Activated CD4-positive, alpha-beta T cell treated with anti-CD3 and anti-CD28 coated beads, Interleukin-2, amount 10 ng/mL, durations not matched to agents 24 days and 14 days (primary cell): ENCODE data around the gene FBF1. TPM values are rescaled to one million over a fixed set of nuclear protein-coding genes. Genes with fewer than 3 reads are reported as not detected.
A peak's percentile ranks its signal among the peaks of the same experiment; 100 is the strongest.
"Not testable (repeated sequence)": the region's sequence is repeated elsewhere in the genome, so short reads cannot be mapped to it uniquely, and the experiment has no call there.

Source experiments
- DNase-seq: peaks from one replicate; pipeline ENCODE4 v3.0.0; 2022
- H3K27ac Mint-ChIP-seq: one replicate; pipeline ENCODE4 v1.8.0; 2022; ENCODE audit warnings: mild to moderate bottlenecking, mixed read lengths
- H3K27me3 Mint-ChIP-seq: one replicate; pipeline ENCODE4 v1.8.0; 2022; ENCODE audit warnings: mixed read lengths
- H3K36me3 Mint-ChIP-seq: one replicate; pipeline ENCODE4 v1.8.0; 2022; ENCODE audit warnings: low read depth, mild to moderate bottlenecking, mixed read lengths
- H3K4me1 Mint-ChIP-seq: one replicate; pipeline ENCODE4 v1.8.0; 2021; ENCODE audit warnings: mixed read lengths
- H3K4me3 Mint-ChIP-seq: one replicate; pipeline ENCODE4 v1.8.0; 2022; ENCODE audit warnings: mild to moderate bottlenecking, moderate library complexity, mixed read lengths
- H3K9me3 Mint-ChIP-seq: one replicate; pipeline ENCODE4 v1.8.0; 2021; ENCODE audit warnings: mixed read lengths
- intact Hi-C: fragments of 100-400 bp; cut with micrococcal nuclease; formaldehyde crosslinking; loops from one replicate; pipeline ENCODE4 v1.15.1; 2023
- total RNA-seq: library from RNA; stranded (reverse); gene quantifications from 2 replicates; pipeline ENCODE4 v1.2.3, GENCODE V29; 2022

FBF1 gene
- total RNA-seq, 1 donor from 2014 or later, result 18.6 TPM

- intact Hi-C loops, H3K9me3 Mint-ChIP-seq, H3K27ac Mint-ChIP-seq, H3K4me3 Mint-ChIP-seq, H3K27me3 Mint-ChIP-seq, DNase-seq: not testable (repeated sequence)
- peaks cover 30% of the 10 kb centered on the region for H3K4me1 Mint-ChIP-seq
- peaks cover 14% of the 10 kb centered on the region for H3K36me3 Mint-ChIP-seq
These were observed 34.3 kb upstream of the FBF1 start for GRCh38 chr17:75975187-75975586.

GRCh38 chr17:75970626-75971025 is 29.8 kb upstream of the FBF1 start:
- Mint-ChIP-seq H3K9me3 (no peaks in the 10 kb centered on the region), H3K27me3 (no peaks in the 10 kb centered on the region), H3K27ac (no peak overlapping the region), H3K36me3 (peaks cover 17% of the 10 kb centered on the region), H3K4me1 (peaks cover 12% of the 10 kb centered on the region), H3K4me3 (no peak overlapping the region)
- no peak for DNase-seq
- intact Hi-C loops, result no loop called here

GRCh38 chr17:75970011-75970523 is 29.2 kb upstream of the FBF1 start:
- Mint-ChIP-seq H3K9me3 (no peaks in the 10 kb centered on the region), H3K36me3 (peaks cover 17% of the 10 kb centered on the region), H3K27ac (no peak overlapping the region), H3K27me3 (no peaks in the 10 kb centered on the region), H3K4me3 (no peak overlapping the region), H3K4me1 (peaks cover 10% of the 10 kb centered on the region)
- no peak for DNase-seq
- intact Hi-C loops, result no loop called here

- H3K27ac Mint-ChIP-seq, H3K4me1 Mint-ChIP-seq, H3K27me3 Mint-ChIP-seq, H3K4me3 Mint-ChIP-seq, intact Hi-C loops, DNase-seq, H3K9me3 Mint-ChIP-seq: not testable (repeated sequence)
- peaks cover 14% of the 10 kb centered on the region for H3K36me3 Mint-ChIP-seq
These were observed 28.2 kb upstream of the FBF1 start for GRCh38 chr17:75969044-75969443.

- no peaks in the 10 kb centered on the region for H3K9me3 Mint-ChIP-seq
- no peaks in the 10 kb centered on the region for H3K27me3 Mint-ChIP-seq
- no peak overlapping the region for H3K4me3 Mint-ChIP-seq
- intact Hi-C loops, result no loop called here
- H3K36me3 Mint-ChIP-seq, result peaks cover 11% of the 10 kb centered on the region
- no peak for DNase-seq
- H3K4me1 Mint-ChIP-seq, result peaks cover 3% of the 10 kb centered on the region
- H3K27ac Mint-ChIP-seq, result no peak overlapping the region
These were observed 24.6 kb upstream of the FBF1 start for GRCh38 chr17:75965468-75965867.

DNA sequence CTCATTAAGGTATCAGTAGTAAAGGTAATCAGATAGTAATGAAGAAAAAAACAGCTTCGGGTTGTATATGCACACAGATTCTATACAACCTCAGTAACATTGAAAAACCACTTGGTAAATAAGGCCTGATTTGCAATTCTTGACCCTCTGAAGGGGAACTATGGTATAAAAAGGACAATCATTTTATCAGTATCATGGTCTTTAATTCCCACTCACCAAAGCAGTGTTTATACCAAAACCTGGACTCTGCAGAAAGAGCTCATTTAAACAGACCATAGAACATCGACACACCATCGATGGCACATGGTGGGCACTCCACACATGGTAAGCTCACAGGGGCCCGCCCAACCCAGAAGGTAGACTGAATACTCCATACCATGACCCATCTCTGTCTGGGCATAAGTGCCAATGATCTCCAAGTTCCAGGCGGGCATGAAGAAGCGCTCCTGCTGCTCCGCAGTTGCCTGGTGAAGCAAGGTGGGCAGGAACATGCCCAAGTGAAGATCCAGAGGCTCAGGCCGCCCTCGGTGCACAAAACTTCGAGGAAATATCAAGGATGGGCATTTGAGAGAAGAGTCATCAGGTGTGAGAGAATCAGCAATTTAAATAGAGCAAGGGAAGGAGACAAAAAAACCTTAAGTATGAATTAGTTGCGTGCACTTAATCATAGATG is 19.1 kb upstream of the FBF1 start:
- Mint-ChIP-seq H3K27me3 (no peaks in the 10 kb centered on the region), H3K27ac (no peak overlapping the region), H3K36me3 (peaks cover 20% of the 10 kb centered on the region), H3K4me3 (no peak overlapping the region), H3K9me3 (no peaks in the 10 kb centered on the region), H3K4me1 (no peaks in the 10 kb centered on the region)
- DNase-seq, result no peak
- intact Hi-C loops, result no loop called here

DNA sequence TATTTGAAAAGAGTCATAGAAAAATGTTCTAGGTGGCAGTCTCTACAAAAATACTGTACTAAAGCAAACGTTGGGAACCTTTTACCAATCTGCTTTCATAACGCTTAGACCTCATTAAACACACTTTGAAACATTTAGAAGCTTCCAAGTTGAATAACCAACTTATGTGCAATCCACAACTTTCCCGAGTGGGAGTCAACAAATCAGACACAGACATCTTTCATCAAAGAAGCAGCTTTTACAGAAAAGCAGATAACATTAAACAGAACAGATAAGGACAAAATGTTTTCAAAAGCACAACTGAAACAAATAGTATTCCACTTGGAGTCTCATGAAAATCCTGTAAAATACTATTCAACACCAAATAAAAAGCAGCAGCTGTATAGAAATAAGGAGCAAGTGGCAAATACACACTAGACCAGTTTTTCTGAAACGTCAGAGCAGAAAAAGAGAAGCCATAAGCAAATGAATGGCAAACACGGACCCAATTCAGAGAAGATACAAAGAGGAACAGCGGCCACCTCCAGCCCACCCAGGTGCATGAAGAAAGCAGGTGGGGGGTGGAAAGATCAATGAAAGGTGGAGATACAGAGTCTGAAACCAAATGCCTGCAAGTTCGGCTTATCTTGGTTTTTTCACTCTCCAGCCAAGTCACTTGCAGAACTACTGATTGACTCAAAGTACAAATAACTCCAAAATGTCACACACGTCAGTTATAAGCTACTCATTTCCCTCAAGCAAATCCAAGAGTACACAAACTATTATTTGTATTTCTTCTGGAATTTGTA is 18.4 kb upstream of the FBF1 start:
- H3K4me1 Mint-ChIP-seq, result no peaks in the 10 kb centered on the region
- no peak overlapping the region for H3K27ac Mint-ChIP-seq
- no peak overlapping the region for H3K4me3 Mint-ChIP-seq
- no peaks in the 10 kb centered on the region for H3K9me3 Mint-ChIP-seq
- H3K36me3 Mint-ChIP-seq, result peaks cover 22% of the 10 kb centered on the region
- DNase-seq, result no peak
- intact Hi-C loops, result no loop called here
- H3K27me3 Mint-ChIP-seq, result no peaks in the 10 kb centered on the region

GRCh38 chr17:75950855-75951554 is 10.2 kb upstream of the FBF1 start:
- no peak for DNase-seq
- H3K27me3 Mint-ChIP-seq, result no peaks in the 10 kb centered on the region
- no peaks in the 10 kb centered on the region for H3K9me3 Mint-ChIP-seq
- intact Hi-C loops, result no loop called here
- no peak overlapping the region for H3K4me3 Mint-ChIP-seq
- peak overlapping the region; percentile 62 for H3K27ac Mint-ChIP-seq
- H3K4me1 Mint-ChIP-seq, result peaks cover 6% of the 10 kb centered on the region
- H3K36me3 Mint-ChIP-seq, result peaks cover 37% of the 10 kb centered on the region

GRCh38 chr17:75950421-75950820 is 9.6 kb upstream of the FBF1 start:
- DNase-seq, result no peak
- intact Hi-C loops, result no loop called here
- Mint-ChIP-seq H3K4me3 (no peak overlapping the region), H3K36me3 (peaks cover 35% of the 10 kb centered on the region), H3K4me1 (peaks cover 6% of the 10 kb centered on the region), H3K27me3 (no peaks in the 10 kb centered on the region), H3K27ac (no peak overlapping the region), H3K9me3 (no peaks in the 10 kb centered on the region)

DNA sequence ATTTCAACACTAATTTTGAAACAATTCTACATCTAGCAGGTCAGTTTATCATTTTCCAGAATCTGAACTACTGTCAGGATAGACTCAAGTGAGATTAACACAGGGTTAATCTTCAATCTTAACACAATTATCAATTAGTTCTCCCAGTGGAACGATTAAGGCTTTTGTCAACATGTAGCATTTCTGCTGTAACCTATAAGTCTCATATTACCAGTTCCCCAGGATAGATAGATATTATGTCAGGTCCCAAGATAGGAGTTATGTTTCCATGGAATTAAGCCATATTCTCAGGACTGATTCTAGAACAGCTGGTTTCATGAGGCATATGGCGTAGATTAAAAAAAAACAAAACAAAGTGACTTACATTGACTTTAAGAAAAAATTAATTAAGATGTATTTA is 4.4 kb upstream of the FBF1 start:
- Mint-ChIP-seq H3K9me3 (no peaks in the 10 kb centered on the region), H3K36me3 (peaks cover 18% of the 10 kb centered on the region), H3K4me3 (no peak overlapping the region), H3K27me3 (no peaks in the 10 kb centered on the region), H3K4me1 (peaks cover 10% of the 10 kb centered on the region), H3K27ac (no peak overlapping the region)
- intact Hi-C loops, result no loop called here
- DNase-seq, result no peak

- Mint-ChIP-seq H3K9me3 (no peaks in the 10 kb centered on the region), H3K27me3 (no peaks in the 10 kb centered on the region), H3K4me3 (no peak overlapping the region), H3K27ac (no peak overlapping the region), H3K36me3 (peaks cover 9% of the 10 kb centered on the region), H3K4me1 (peaks cover 12% of the 10 kb centered on the region)
- intact Hi-C loops, result no loop called here
- no peak for DNase-seq
These were observed 2.6 kb upstream of the FBF1 start for GRCh38 chr17:75943491-75943890.

DNA sequence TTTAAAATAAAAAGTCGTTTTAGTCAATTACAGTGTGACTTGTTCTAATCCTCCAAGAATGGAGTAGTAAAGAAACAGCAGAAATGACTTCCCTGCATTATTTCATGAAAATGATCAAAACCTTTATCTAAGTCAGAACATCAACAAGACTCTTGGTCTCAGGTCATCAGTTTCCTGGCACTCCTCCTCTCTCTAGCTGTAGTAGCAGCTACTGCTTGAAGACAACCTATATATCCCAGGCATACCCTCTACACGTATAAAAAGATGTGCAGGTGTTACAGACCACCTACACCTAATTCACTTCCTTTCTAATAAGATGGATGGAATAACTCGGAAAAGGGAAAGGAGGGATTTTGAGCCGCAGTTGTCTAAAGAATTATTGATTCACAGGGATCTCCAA is 1.6 kb upstream of the FBF1 start:
- no peaks in the 10 kb centered on the region for H3K27me3 Mint-ChIP-seq
- H3K9me3 Mint-ChIP-seq, result no peaks in the 10 kb centered on the region
- H3K36me3 Mint-ChIP-seq, result peaks cover 6% of the 10 kb centered on the region
- peaks cover 12% of the 10 kb centered on the region for H3K4me1 Mint-ChIP-seq
- DNase-seq, result no peak
- no peak overlapping the region for H3K27ac Mint-ChIP-seq
- H3K4me3 Mint-ChIP-seq, result no peak overlapping the region
- intact Hi-C loops, result no loop called here

- peaks cover 4% of the 10 kb centered on the region for H3K36me3 Mint-ChIP-seq
- peaks cover 12% of the 10 kb centered on the region for H3K4me1 Mint-ChIP-seq
- H3K4me3 Mint-ChIP-seq, result peak overlapping the region; percentile 92
- H3K27ac Mint-ChIP-seq, result peak overlapping the region; percentile 77
- H3K9me3 Mint-ChIP-seq, result no peaks in the 10 kb centered on the region
- intact Hi-C loops, result loop anchor here (1.0 to 2.0 kb wide), 2 partner anchors 37 to 38 kb away; partner anchors contain the start of genes ACOX1, MRPL38 and TEN1
- H3K27me3 Mint-ChIP-seq, result no peaks in the 10 kb centered on the region
- DNase-seq, result no peak
These were observed 589 bp upstream of the FBF1 start for GRCh38 chr17:75941442-75941819.

DNA sequence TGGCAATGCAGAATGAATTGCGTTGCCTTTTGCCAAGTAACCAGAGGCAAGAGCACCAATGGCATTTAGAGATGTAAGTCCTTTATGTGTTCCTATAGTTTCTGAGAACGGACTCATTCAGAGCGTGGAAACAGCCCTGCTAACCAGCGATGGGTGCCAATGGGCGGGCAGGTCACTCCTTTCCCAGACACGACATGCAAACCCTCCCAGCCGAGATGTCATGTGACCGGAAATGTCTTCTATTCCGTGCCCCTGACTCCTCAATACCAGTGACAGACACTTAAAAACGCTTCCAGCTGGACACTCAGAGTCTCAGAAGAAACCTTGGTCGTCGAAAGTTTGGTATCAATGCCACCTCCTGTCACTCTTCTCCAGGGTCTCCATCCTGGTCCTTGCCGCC is 3.2 kb downstream of the FBF1 start:
- intact Hi-C loops, result no loop called here
- Mint-ChIP-seq H3K36me3 (no peaks in the 10 kb centered on the region), H3K9me3 (no peaks in the 10 kb centered on the region), H3K27ac (no peak overlapping the region), H3K4me1 (peaks cover 12% of the 10 kb centered on the region), H3K4me3 (no peak overlapping the region), H3K27me3 (no peaks in the 10 kb centered on the region)
- no peak for DNase-seq
